Kidney capillary endothelial cell (primary cell): Measurements from ENCODE around the gene SLC49A3.
"Not testable (repeated sequence)": the region's sequence is repeated elsewhere in the genome, so short reads cannot be mapped to it uniquely, and the experiment has no call there.

Experiments used
- DNase-seq: peaks from one replicate; pipeline ENCODE4 v3.0.0-alpha.2; 2018; ENCODE audit warnings: low spot score

The SLC49A3 gene

DNA sequence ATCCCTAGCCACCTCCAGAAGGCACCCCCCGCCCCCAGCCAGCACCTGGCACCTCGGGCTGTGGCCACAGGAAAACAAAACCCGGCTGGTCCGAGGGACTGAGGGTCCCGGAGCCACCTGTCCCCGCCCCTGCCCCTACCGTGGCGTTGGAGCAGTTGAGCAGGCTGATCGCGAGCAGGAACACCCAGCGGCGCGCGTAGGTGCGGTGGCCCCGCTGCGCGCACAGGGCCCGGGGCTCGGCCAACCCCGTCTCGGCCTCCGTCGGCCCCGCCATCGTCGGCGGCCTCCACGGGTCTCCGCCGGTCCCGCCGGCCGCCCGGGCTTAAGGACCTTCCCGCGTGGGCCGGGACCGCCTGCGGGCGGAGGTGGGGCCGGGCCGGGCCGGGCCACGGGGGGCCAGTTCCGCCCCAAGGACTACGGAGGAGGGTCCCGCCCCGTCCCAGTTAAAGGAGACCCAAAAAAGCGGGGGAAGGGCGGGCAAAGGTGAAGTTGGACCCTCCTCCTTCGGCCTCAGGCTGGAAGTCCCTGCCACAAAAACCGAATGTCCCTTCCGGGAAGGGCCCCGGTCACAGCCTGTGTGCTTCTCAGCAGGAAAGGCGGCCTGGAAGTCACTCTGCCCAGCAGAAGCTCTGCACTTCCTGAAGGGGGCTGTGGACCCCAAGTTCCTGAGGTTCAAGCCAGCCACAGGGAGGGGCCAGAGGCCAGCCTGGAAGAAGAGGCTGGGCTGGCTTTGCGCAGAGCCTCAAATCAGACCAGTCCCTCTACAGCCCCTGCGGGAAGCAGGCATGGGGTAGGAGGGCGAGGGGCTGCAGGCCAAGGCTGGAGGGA, at the start of gene SLC49A3:
Gene SLC49A3 (minus strand): TSS at position 298 of the 828 bp plus-strand sequence. CDS start 24 bp downstream, at position 274.
- DNase-seq, result no peak

- DNase-seq, result not testable (repeated sequence)
These were observed 47.6 kb upstream of the SLC49A3 start for GRCh38 chr4:736561-736960.

DNA sequence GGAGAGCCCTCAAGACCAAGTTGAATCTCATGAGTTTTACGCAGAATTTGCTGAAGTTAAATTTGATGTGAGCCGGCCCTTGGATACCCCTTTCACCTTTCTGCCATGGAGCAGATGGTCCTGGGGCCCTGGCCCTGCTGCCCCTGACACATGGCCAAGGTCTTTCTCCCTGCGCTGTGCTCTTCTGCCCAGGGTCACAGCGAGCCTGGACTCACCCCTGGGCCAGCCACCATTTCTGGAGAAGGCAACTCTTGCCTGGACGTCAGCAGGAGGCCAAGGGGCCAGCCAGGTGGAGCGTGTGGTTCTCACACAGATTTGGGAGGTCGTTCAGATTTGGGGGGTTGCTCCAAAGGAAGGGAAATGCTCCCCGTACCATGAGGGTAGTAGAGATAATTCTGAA, 46.6 kb upstream of the SLC49A3 start:
- no peak for DNase-seq

DNA sequence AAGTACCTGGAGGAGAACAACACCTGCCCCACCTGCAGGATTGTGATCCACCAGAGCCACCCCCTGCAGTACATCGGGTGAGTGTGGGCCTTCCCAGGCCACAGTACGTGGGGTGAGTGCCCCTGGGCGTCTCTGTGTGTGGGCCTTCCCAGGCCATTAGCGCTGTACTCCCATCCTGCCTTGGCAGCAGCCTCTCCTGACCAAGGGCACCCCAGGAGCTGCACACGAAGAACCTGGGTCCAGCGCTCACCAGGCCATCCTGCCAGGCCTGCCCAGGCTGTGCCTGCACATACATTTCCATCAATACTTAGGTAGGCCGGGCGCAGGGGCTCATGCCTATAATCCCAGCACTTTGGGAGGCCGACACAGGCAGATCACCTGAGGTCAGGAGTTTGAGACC, 46.0 kb upstream of the SLC49A3 start:
- DNase-seq, result no peak

DNA sequence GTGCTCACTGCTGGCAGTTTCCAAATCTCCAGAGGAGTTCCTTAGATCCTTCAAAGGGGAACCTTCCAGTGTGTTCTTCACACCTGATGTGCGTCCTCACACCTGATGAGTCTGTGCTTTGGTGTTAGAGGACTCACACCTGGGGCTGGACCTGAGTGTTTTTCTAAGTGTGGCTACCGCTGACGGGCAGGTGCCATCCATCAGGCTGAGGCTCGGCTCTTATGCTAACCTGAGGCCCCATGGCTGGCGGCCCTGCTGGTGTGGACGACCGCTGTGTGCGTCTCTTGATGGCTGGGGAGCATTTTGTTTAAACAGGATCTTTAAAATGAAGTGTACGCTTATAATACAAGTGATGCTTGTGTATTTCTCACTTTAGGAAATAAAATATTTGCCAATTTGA, 45.1 kb upstream of the SLC49A3 start:
- no peak for DNase-seq

DNA sequence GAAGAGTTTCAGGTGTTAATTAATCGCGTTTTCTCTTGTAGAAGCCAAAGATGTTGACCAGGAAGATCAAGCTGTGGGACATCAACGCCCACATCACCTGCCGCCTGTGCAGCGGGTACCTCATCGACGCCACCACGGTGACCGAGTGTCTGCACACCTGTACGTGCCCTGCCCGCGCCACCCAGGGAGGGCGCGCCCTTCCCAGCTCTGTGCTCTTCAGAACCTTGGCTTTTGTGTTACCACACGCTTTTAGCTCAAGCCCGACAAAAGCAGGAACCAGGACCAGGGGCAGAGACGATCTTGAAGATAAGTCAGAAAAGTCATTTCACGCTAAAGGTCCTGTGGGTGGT, 44.7 kb upstream of the SLC49A3 start:
- DNase-seq, result no peak

GRCh38 chr4:732911-733630, 44.1 kb upstream of the SLC49A3 start:
- no peak for DNase-seq

DNA sequence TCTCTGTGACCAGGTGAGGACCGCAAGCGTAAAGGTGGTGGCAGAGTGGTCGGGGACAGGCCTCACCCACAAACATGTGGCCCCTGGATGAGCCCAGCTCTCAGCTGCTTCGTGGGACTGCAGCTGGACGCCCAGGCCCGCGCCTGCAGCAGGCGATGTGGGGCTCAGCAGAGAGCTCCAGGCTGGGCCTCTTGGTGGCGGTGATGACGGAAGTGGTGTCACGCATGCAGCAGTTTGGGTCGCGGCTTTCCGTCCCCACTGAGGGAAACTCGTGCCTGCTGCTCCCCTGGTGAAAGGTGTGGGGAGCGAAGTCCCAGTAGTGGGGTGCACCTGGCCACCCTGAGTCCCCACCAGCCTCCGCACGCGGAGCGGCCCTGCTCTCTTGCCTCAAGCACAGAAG, 43.5 kb upstream of the SLC49A3 start:
- no peak for DNase-seq

DNA sequence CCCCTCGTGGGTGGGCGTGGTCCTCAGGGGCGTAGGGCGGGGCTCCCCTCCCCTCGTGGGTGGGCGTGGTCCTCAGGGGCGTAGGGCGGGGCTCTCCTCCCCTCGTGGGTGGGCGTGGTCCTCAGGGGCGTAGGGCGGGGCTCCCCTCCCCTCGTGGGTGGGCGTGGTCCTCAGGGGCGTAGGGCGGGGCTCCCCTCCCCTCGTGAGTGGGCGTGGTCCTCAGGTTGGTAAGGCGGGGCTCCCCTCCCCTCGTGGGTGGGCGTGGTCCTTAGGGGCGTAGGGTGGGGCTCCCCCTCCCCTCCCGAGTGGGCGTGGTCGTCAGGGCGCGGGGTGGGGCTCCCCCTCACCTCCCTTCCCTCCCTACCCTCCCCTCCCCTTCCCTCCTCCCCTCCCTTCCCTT, 43.0 kb upstream of the SLC49A3 start:
- DNase-seq, result not testable (repeated sequence)

DNA sequence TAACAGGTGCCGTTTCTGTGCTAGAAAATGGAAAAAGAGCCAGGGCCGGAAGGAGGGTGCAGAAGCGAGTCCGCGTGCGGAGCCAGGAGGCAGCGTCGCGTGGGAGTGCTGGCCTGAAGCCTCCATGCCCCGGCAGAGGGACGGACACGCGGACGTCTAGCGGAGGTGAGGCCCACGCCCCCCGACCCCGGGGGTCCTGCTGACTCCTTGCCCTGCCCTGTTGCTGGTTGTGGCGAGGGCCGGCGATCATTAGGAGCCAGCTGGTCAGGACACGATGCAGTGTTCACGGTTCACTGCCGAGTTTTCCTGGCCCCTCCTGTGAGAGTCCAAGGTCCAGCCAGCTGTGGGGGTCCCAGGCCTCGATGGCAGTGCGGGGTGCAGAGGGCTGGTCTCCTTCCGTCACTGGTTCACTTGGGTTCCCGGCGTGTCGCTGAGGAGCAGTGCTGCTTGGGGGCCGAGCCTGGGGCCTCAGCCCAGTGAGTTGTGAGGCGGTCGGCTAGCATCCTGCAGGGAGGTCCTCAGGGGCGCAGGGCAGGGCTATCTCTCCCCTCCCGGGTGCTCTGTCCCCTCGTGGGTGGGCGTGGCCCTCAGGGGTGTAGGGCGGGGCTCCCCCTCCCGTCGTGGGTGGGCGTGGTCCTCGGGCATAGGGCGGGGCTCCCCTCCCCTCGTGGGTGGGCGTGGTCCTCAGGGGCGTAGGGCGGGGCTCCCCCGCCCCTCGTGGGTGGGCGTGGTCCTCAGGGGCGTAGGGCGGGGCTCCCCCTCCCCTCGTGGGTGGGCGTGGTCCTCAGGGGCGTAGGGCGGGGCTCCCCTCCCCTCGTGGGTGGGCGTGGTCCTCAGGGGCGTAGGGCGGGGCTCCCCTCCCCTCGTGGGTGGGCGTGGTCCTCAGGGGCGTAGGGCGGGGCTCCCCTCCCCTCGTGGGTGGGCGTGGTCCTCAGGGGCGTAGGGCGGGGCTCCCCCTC, 42.3 kb upstream of the SLC49A3 start:
- not testable (repeated sequence) for DNase-seq

DNA sequence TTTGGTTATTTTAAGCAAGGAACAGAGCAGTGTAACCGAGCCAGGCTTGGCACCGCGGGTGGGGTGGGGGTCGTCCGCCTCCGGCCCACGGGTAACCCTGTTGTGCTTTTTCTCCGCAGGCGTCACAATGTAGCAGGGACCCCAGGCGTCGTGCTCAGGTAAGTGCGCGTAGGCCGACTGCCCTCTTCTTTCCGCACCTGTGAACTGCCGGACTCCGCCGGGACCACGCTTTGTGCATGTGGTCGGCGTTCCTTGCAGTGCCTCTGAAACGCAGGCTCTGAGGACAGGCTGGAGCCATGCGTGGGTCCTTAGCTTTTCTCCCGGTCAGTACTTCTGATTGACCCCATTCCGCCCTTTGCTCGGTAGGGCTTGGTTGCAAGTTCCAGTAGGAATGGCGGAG, 41.6 kb upstream of the SLC49A3 start:
- DNase-seq, result no peak

DNA sequence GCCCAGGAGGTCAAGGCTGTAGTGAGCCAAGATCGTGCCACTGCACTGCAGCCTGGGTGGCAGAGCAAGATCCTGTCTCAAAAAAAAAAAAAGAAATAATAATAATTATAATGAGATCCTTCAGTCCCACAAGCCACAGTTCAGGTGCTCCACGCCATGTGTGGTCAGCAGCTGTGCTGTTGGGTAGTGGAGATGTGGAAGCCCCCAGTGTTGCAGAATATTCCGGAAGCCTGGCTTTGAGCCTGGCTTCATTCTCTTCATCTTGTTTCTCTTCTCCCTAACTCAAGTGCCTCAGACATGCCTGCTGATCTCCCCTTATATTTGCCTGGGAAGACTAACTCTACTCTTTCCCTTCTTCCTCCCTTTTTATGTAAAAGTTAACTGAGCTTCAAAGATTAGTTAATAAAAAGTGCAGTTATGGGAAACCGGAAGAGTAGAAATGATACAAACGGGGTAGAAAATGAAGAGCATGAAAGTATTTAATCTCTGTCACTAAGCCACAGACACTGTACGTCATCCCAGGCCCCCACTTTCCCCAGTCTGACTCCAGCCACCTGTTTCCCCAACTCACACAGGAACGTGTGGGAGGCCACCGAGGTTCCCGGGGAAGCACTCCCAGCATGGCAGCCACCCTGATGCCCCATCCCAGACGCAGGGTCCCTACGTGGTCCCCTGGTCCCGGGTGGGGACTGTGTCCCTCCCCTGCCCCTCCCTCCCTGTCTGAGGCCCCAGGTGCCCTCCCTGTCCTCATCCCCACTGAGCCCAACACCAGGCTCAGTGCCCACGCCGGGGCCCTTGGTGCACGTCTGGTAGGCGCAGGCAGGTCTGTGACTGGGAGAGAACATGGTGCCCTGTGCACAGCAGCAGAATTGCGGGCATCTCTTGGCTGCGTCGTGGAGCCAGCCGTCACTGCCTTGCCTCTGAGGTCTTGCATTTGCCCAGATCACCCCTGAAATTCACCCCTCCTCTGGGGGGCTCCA, 40.7 kb upstream of the SLC49A3 start:
- no peak for DNase-seq

GRCh38 chr4:727576-727975, 38.6 kb upstream of the SLC49A3 start:
- no peak for DNase-seq

DNA sequence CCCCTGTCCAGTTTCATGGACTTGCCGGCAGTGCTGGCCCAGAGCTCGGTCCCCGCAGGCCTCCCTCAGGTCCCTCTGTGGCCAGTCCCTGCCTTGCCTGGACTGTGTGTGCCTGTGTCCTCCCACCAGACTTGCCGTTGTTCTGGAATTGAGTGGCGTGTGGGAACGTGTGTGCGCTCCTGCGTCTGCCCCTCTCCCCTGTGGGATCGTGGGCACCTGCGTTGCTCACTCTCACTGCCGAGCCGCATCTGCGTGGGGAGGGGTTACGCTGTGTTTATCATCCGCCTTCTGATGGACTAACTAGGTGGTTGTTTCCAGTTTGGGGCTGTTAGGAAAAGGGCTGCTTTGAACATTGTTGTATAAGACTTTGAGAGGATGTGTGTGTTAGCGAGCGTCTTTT, 37.9 kb upstream of the SLC49A3 start:
- DNase-seq, result no peak

DNA sequence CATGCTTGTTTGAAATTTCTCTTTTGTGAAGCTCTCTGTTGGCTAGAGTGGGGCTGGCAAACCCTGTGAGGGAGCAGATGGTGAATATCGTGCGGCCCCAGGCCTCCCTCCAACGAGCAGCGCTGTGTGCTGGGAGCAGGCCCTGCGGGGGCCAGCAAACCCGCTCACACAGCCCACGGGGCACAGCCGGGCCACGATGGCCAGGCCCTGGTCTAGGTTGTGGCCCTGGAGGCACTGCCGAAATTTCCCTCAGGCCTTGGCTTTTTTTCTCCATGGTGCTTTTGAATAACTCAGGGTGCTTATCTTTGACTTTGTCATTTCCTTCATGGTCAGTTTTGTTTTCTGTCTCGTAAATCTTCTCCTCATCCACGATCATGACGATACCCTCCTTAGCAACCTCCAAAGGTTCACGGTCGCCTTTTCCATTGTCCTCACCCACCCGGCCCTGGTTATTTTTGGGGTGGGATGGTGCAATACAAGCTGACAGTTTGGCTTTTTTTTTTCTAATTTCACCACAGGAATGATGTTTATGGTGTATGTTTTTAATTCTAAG, 37.4 kb upstream of the SLC49A3 start:
- no peak for DNase-seq

DNA sequence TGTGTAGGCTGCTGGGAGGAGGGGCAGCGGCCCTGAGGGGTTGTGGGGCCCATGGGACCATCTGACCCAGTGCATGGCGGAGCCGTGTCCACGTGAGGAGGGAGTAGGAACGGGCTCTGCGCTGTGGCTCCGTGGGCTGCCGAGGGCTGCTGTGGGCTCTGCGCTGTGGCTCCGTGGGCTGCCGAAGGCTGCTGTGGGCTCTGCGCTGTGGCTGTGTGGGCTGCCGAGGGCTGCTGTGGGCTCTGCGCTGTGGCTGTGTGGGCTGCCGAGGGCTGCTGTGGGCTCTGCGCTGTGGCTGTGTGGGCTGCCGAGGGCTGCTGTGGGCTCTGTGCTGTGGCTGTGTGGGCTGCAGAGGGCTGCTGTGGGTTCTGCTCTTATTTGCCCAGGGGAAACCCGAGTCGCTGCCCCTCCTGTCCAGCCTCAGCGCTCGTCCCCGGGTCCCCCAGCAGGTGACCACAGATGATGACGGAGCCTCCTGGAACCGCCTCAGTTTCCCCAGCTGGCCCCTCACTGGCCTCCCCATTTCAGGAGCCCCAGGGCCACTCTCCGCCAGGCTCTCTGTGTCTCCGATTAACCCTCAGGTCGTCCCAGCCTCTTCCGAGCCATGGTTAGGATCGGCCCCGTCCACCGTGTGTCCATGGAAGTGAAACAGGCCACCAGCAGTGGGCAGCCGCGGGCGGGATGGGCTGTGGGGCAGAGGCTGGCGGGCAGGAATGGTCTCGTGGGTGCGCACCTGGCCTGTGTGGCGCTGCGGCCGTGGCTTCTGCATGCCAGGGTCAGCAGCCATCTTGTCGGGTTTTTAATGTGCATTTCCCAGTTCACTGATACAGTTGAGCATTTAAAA, 36.7 kb upstream of the SLC49A3 start:
- DNase-seq, result no peak

GRCh38 chr4:723751-724530, 35.0 kb upstream of the SLC49A3 start:
- DNase-seq, result no peak

GRCh38 chr4:722851-723360, 34.0 kb upstream of the SLC49A3 start:
- DNase-seq, result no peak

DNA sequence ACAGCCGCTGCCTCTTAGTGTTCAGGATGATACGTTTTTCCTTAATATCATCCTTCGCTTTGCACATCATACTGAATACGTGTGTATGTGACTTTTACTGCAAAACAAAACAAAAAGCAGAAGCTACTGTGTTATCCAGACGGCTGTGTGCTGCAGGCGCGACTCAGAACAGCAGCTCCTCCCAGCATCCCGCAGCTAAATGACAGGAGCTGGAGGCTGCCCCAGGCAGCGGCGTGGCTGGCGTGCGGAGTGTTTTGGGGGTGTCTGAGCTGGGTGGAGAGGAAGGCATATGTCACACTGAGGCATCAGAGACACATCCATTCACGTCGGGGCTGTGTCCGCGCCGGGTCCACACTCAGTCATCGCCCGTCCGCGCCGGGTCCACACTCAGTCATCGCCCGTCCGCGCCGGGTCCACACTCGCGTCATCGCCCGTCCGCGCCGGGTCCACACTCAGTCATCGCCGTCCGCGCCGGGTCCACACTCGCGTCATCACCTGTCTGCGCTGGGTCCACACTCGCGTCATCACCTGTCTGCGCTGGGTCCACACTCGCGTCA, 33.3 kb upstream of the SLC49A3 start:
- DNase-seq, result no peak
